ENCODE results near the gene LHX6.

DNA sequence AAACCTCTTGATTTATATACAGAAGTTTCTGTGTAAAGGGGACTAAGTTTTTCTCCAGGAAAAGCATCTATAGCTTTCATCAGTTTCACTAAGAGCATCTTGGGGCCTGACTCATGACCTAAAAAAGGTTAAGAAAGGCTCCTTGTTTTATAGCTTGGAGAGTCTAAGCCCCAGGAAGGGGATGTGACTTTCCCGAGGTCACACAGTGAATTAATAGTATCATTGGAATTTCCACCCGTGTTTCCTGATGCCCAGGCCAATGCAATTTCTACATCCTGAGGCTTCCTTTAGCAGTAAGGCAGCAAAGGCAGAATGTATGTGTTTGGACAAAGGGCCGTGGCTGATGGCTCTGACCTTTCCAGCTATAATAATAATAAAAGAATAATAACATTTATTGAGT lies 60.4 kb downstream of the LHX6 start:
- TF ChIP-seq, protein P1, sequence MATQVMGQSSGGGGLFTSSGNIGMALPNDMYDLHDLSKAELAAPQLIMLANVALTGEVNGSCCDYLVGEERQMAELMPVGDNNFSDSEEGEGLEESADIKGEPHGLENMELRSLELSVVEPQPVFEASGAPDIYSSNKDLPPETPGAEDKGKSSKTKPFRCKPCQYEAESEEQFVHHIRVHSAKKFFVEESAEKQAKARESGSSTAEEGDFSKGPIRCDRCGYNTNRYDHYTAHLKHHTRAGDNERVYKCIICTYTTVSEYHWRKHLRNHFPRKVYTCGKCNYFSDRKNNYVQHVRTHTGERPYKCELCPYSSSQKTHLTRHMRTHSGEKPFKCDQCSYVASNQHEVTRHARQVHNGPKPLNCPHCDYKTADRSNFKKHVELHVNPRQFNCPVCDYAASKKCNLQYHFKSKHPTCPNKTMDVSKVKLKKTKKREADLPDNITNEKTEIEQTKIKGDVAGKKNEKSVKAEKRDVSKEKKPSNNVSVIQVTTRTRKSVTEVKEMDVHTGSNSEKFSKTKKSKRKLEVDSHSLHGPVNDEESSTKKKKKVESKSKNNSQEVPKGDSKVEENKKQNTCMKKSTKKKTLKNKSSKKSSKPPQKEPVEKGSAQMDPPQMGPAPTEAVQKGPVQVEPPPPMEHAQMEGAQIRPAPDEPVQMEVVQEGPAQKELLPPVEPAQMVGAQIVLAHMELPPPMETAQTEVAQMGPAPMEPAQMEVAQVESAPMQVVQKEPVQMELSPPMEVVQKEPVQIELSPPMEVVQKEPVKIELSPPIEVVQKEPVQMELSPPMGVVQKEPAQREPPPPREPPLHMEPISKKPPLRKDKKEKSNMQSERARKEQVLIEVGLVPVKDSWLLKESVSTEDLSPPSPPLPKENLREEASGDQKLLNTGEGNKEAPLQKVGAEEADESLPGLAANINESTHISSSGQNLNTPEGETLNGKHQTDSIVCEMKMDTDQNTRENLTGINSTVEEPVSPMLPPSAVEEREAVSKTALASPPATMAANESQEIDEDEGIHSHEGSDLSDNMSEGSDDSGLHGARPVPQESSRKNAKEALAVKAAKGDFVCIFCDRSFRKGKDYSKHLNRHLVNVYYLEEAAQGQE (IDR thresholded peaks at IDR 0.05; ENCODE audit: low read depth) = no peak
- TF ChIP-seq YY1 (IDR thresholded peaks at IDR 0.05; ENCODE audit: extremely low read depth, insufficient replicate concordance, low read depth, low read length) (no peak), TCF7L2 (IDR thresholded peaks at IDR 0.05; ENCODE audit: borderline replicate concordance, extremely low read depth, insufficient read depth, insufficient read length) (no peak)
- TF ChIP-seq, protein P2, sequence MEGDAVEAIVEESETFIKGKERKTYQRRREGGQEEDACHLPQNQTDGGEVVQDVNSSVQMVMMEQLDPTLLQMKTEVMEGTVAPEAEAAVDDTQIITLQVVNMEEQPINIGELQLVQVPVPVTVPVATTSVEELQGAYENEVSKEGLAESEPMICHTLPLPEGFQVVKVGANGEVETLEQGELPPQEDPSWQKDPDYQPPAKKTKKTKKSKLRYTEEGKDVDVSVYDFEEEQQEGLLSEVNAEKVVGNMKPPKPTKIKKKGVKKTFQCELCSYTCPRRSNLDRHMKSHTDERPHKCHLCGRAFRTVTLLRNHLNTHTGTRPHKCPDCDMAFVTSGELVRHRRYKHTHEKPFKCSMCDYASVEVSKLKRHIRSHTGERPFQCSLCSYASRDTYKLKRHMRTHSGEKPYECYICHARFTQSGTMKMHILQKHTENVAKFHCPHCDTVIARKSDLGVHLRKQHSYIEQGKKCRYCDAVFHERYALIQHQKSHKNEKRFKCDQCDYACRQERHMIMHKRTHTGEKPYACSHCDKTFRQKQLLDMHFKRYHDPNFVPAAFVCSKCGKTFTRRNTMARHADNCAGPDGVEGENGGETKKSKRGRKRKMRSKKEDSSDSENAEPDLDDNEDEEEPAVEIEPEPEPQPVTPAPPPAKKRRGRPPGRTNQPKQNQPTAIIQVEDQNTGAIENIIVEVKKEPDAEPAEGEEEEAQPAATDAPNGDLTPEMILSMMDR (IDR thresholded peaks at IDR 0.05 in 2 of 3, conservative IDR thresholded peaks at IDR 0.05 in 1 of 3; ENCODE audit: borderline replicate concordance in 1 of 3, insufficient read depth in 1 of 3, low read depth in 2 of 3, low read length in 2 of 3) = no peak
